GM13976 (cell line): ENCODE data around the gene KDM4C.

Experiments
- DNase-seq: peaks from one replicate; pipeline ENCODE4 v3.0.0; 2012; ENCODE audit warnings: low spot score
- CTCF ChIP-seq: IDR thresholded peaks from 2 replicates; pipeline ENCODE4 v1.5.1; 2012; ENCODE audit warnings: borderline replicate concordance, mild to moderate bottlenecking; ENCODE audit not compliant: insufficient read depth; ENCODE audit errors: extremely low read depth, missing control alignments, control extremely low read depth
- in situ Hi-C: fragments of 300-500 bp; cut with MboI; formaldehyde crosslinking; loops from one replicate; pipeline ENCODE4 v1.12.0; 2022; ENCODE audit warnings: low sequenced_read_pairs, mixed read lengths, inconsistent platforms; ENCODE audit not compliant: unreplicated experiment

KDM4C gene

GRCh38 chr9:7033076-7034045 lies 275.6 kb downstream of the KDM4C start:
- in situ Hi-C loops = no loop called here
- DNase-seq = no peak
- no peak for TF ChIP-seq CTCF

GRCh38 chr9:7037176-7037575 lies 279.4 kb downstream of the KDM4C start:
- no peak for TF ChIP-seq CTCF
- in situ Hi-C loops = no loop called here

GRCh38 chr9:7042124-7042523 lies 284.4 kb downstream of the KDM4C start:
- TF ChIP-seq CTCF = no peak
- in situ Hi-C loops = no loop called here
- no peak for DNase-seq

More at GRCh38 chr9:7037176-7037575, 279.4 kb downstream of the KDM4C start:
- no peak for DNase-seq

GRCh38 chr9:7045361-7045760 lies 287.6 kb downstream of the KDM4C start:
- TF ChIP-seq CTCF = no peak
- in situ Hi-C loops = no loop called here
- DNase-seq = no peak

DNA sequence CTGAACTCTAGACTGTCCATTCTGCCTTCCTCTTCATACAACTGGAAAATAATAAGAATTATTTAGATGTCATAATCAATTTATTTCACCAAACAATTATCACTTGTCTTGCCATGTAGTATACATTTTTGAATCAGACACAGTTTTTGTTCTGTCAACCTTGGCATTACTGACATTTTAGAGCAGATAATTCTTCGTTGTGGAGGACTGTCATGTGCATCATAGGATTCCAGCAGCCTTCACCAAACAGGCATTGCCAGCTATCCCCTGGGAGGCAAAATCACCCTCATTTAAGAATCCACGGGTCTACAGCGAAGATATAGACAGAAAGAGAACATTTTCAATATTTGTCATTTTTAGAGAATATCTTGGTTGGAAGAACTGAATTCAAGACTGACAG lies 293.9 kb downstream of the KDM4C start:
- DNase-seq = no peak
- TF ChIP-seq CTCF = no peak
- in situ Hi-C loops = loop anchor here (10.0 kb wide), 2 partner anchors 183 to 483 kb away; no protein-coding TSS in a partner anchor

- in situ Hi-C loops = loop anchor here (10.0 kb wide), 2 partner anchors 181 to 481 kb away; no protein-coding TSS in a partner anchor
- no peak for TF ChIP-seq CTCF
- DNase-seq = no peak
Observed at GRCh38 chr9:7053903-7054302, 296.1 kb downstream of the KDM4C start.
